Progenitor cell of endocrine pancreas (in vitro differentiated cells): ENCODE measurements around the gene SOX13. TPM values are rescaled to one million over a fixed set of nuclear protein-coding genes. Genes with fewer than 3 reads are reported as not detected.

ENCODE experiments used
- DNase-seq: peaks from one replicate; pipeline ENCODE4 v3.0.0; 2021; ENCODE audit warnings: low spot score; ENCODE audit not compliant: unreplicated experiment
- H3K27ac Mint-ChIP-seq: 2 replicates; pipeline ENCODE4 v1.8.0; 2021; ENCODE audit warnings: mild to moderate bottlenecking, moderate library complexity, mixed read lengths
- H3K27me3 Mint-ChIP-seq: 2 replicates; pipeline ENCODE4 v1.8.0; 2021; ENCODE audit warnings: mixed read lengths
- H3K36me3 Mint-ChIP-seq: 2 replicates; pipeline ENCODE4 v1.8.0; 2022; ENCODE audit warnings: mixed read lengths; ENCODE audit not compliant: insufficient read depth
- H3K4me1 Mint-ChIP-seq: 2 replicates; pipeline ENCODE4 v1.8.0; 2021; ENCODE audit warnings: low read depth, mixed read lengths
- H3K4me3 Mint-ChIP-seq: 2 replicates; pipeline ENCODE4 v1.8.0; 2021; ENCODE audit warnings: low read depth, mild to moderate bottlenecking, moderate library complexity, mixed read lengths
- H3K9me3 Mint-ChIP-seq: 2 replicates; pipeline ENCODE4 v1.8.0; 2021; ENCODE audit warnings: low read depth, mixed read lengths
- total RNA-seq: library from RNA; stranded (reverse); gene quantifications from 2 replicates; pipeline ENCODE4 v1.2.1, GENCODE V29; 2021
- TF ChIP-seq, protein P1 (sequence below): fragments of 200-600 bp; sonication (generic); IDR thresholded peaks from one replicate; pipeline ENCODE4 v1.5.0; 2021; ENCODE audit warnings: antibody characterized with exemption, mild to moderate bottlenecking; ENCODE audit not compliant: unreplicated experiment

Gene SOX13
- total RNA-seq, 1 donor from 2014 or later: 61.6 TPM

- H3K36me3 Mint-ChIP-seq: no peaks in the 10 kb centered on the region
- no peak overlapping the region for H3K4me3 Mint-ChIP-seq
- no peaks in the 10 kb centered on the region for H3K9me3 Mint-ChIP-seq
- H3K4me1 Mint-ChIP-seq: peaks cover 63% of the 10 kb centered on the region
- DNase-seq: no peak
- H3K27ac Mint-ChIP-seq: peak overlapping the region; percentile 78
- TF ChIP-seq, protein P1, sequence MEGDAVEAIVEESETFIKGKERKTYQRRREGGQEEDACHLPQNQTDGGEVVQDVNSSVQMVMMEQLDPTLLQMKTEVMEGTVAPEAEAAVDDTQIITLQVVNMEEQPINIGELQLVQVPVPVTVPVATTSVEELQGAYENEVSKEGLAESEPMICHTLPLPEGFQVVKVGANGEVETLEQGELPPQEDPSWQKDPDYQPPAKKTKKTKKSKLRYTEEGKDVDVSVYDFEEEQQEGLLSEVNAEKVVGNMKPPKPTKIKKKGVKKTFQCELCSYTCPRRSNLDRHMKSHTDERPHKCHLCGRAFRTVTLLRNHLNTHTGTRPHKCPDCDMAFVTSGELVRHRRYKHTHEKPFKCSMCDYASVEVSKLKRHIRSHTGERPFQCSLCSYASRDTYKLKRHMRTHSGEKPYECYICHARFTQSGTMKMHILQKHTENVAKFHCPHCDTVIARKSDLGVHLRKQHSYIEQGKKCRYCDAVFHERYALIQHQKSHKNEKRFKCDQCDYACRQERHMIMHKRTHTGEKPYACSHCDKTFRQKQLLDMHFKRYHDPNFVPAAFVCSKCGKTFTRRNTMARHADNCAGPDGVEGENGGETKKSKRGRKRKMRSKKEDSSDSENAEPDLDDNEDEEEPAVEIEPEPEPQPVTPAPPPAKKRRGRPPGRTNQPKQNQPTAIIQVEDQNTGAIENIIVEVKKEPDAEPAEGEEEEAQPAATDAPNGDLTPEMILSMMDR: no peak
- H3K27me3 Mint-ChIP-seq: no peaks in the 10 kb centered on the region
Measured at GRCh38 chr1:204091787-204092312, 18.9 kb downstream of the SOX13 start.

DNA sequence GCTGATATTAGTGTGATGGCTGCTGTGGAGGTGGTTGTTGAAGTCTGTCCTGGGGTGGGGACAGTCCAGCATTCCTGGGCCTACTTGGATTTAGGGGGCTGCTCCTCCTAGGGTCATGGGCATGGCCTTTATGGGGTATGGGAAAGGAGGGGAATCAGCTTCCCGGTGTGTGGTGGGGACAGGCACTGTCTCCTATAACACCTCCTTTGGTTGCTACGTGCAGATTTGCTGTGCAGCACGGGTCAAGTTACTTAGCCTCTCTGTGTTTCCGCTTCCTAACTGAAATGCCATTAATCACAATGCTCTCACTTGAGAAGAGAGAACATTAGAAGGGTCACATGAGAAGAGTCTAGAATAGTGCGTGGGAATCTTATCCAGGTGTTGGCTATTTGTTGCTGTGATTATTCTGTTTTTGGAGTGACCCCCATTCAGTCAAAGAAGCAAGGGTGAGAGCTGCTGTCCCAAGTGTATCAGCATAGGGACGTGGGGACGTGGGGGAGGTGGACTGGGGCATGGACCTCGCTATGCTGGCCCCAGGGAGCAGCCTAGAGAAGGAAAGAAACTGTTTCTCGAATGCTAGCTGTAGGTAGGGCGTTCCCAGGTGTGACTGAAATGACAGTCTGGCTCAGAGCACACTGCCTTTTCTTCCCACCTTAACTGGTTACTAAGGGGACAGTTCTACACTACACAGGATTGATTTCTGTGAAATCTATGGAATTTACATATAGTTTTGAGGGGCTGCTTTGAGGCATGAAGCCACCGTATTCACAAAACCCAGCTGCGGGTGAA lies 19.9 kb downstream of the SOX13 start:
- no peaks in the 10 kb centered on the region for H3K36me3 Mint-ChIP-seq
- H3K9me3 Mint-ChIP-seq: no peaks in the 10 kb centered on the region
- TF ChIP-seq, protein P1: no peak

DNA sequence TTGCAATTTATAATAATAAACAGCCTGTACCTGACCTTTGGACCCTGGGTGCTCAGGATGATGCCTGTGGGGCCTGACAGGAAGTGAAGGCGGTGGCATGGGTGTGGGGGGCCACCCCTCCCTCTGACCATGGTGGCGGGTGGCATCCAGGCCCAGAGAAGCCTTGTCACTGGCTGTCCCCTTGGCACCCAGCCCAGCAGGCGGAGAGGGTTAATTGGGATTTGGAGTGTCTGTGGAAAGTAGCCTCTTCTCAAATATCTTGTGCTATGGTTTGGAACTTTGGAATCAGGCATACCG lies 20.5 kb downstream of the SOX13 start:
- Mint-ChIP-seq H3K27me3 (no peaks in the 10 kb centered on the region), H3K4me1 (peaks cover 62% of the 10 kb centered on the region), H3K9me3 (no peaks in the 10 kb centered on the region), H3K4me3 (no peak overlapping the region), H3K27ac (peak overlapping the region; percentile 96), H3K36me3 (no peaks in the 10 kb centered on the region)
- TF ChIP-seq, protein P1: no peak
- no peak for DNase-seq

More for the DNA sequence above, 19.9 kb downstream of the SOX13 start:
- H3K4me3 Mint-ChIP-seq: peak overlapping the region; percentile 8
- peaks cover 65% of the 10 kb centered on the region for H3K4me1 Mint-ChIP-seq
- H3K27ac Mint-ChIP-seq: peak overlapping the region; percentile 96
- no peak for DNase-seq
- no peaks in the 10 kb centered on the region for H3K27me3 Mint-ChIP-seq

DNA sequence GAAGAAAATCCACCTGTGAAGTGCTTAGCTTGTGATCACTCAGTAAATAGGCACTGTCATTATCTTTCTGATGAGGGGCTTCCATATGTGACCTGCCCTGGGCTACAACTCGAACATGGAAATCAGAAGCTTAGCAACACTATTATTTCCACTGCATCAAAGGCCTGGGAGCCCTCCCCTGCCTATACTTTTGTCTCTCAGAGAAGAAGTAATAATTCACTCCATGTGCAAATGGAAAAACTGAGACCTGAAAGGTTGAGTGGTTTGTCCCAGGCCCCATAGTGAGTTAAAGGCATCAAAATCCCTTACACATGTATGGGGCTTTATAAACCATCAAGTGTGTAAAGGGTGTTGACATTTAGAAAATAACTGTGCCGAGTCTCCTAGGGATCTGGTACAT lies 20.9 kb downstream of the SOX13 start:
- TF ChIP-seq, protein P1: no peak
- Mint-ChIP-seq H3K27me3 (no peaks in the 10 kb centered on the region), H3K4me3 (peak overlapping the region; percentile 53), H3K27ac (peak overlapping the region; percentile 96), H3K9me3 (no peaks in the 10 kb centered on the region), H3K4me1 (peaks cover 60% of the 10 kb centered on the region), H3K36me3 (no peaks in the 10 kb centered on the region)
- DNase-seq: no peak

DNA sequence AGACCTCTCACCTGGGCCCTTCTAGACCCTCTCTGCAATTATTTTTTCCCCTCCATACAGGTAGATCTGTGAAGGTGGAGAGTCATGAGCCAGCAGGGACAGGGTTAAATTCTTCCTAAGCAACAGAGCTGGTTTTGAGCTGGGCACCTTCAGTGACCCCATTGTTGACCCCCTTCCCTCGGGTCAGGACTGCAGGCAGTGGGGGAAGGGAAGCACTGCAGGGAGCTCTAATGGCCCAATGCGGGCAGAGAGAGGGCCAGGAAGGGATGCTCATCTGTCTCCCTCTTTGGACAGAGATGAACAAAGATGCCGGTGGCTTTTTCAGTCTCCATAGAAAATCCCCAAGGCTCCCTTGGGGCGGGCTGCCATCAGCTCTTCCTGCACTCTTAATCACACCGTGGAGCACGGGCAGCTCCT lies 21.4 kb downstream of the SOX13 start:
- peaks cover 57% of the 10 kb centered on the region for H3K4me1 Mint-ChIP-seq
- peak overlapping the region; percentile 53 for H3K4me3 Mint-ChIP-seq
- no peaks in the 10 kb centered on the region for H3K27me3 Mint-ChIP-seq
- H3K9me3 Mint-ChIP-seq: no peaks in the 10 kb centered on the region
- H3K27ac Mint-ChIP-seq: peak overlapping the region; percentile 96
- H3K36me3 Mint-ChIP-seq: no peaks in the 10 kb centered on the region
- TF ChIP-seq, protein P1: no peak
- DNase-seq: no peak
